ENCODE data around the gene BRINP2. TPM values are rescaled to one million over a fixed set of nuclear protein-coding genes. Genes with fewer than 3 reads are reported as not detected.

The BRINP2 gene
- total RNA-seq, 2 experiments from 2014 or later, result not detected

DNA sequence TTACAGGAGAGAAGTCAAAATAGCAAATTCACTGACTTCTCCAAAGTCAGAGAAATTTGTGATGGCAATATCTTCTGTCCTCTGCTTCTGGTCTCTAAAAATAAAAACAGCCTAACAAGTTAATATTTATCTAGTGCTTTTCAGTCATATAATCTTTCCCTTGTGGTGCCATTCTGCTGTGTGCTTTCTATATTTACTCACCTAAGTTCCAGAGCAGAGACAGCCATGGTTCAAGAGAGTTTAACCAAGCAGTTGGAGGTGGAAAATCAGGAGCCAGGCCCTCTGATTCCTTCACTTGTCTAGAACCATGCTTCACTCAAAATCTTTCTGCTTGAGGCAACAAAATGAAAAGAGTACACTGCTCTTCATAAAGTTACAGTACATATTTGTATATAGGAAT is 39.3 kb downstream of the BRINP2 start:
- no peak overlapping the region for H3K4me3 Mint-ChIP-seq
- H3K27ac Mint-ChIP-seq, result no peak overlapping the region
- intact Hi-C loops (cut with micrococcal nuclease), result no loop called here
- CTCF ChIA-PET, result no interaction called here
- DNase-seq, result no peak
- H3K36me3 Mint-ChIP-seq (ENCODE audit: low read depth), result no peaks in the 10 kb centered on the region
- H3K27me3 Mint-ChIP-seq (ENCODE audit: low read depth), result no peaks in the 10 kb centered on the region
- H3K4me1 Mint-ChIP-seq (ENCODE audit: low read depth), result no peaks in the 10 kb centered on the region
- no peaks in the 10 kb centered on the region for H3K9me3 Mint-ChIP-seq

DNA sequence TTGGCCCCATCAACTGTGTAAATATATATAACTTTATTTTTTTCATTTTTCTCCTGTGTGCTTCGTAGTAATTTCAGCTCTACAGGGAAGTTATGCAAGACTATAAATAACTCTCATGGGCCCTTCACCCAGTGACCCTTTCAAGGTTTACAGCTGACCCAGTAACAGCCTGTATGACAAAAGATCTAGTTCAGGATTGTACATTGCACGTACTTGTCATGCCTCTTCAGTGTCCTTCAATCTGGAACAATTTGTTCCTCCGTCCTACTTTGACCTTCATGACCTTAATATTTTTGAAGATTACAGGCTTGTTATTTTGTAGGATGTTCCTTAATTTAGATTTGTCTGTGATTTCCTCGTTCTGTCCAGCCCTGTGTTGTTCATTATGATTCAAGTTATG is 40.5 kb downstream of the BRINP2 start:
- H3K4me3 Mint-ChIP-seq, result no peak overlapping the region
- no peaks in the 10 kb centered on the region for H3K36me3 Mint-ChIP-seq (ENCODE audit: low read depth)
- no peaks in the 10 kb centered on the region for H3K27me3 Mint-ChIP-seq (ENCODE audit: low read depth)
- CTCF ChIA-PET, result interaction anchor here (0.6 kb wide), 1 partner anchor 751 kb away, joined by 4 read pairs; no protein-coding TSS in a partner anchor
- H3K9me3 Mint-ChIP-seq, result no peaks in the 10 kb centered on the region
- DNase-seq, result no peak
- H3K4me1 Mint-ChIP-seq (ENCODE audit: low read depth), result no peaks in the 10 kb centered on the region
- H3K27ac Mint-ChIP-seq, result no peak overlapping the region
- intact Hi-C loops (cut with micrococcal nuclease), result no loop called here

DNA sequence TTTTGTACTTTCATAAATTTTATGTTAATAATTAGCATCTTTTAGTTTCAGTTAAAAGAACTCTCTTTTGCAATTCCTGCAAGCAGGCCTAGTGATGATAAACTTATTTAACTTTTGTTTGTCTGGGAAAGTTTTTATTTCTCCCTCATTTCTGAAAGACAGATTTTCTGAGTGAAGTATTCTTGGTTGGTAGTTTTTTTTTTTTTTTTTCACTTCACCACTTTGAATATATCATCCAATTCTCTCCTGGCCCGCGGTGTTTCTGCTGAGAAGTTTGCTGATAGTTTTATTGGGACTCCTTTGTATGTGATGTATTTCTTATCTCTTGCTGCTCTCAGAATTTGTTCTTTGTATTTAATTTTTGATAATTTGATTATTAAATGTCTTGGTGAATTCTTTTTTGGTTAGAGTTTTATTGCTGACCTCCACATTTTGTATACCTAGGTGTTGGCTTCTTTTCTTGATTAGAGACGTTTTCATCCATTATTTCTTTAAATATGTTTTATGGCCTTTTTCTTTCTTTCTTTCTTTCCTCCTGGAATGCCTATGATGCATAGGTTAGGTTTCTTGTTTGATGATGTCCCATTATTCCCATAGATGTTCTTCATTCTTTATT is 45.9 kb downstream of the BRINP2 start:
- H3K4me1 Mint-ChIP-seq (ENCODE audit: low read depth), result no peaks in the 10 kb centered on the region
- H3K9me3 Mint-ChIP-seq, result peaks cover 3% of the 10 kb centered on the region
- CTCF ChIA-PET, result no interaction called here
- no peaks in the 10 kb centered on the region for H3K27me3 Mint-ChIP-seq (ENCODE audit: low read depth)
- no peak overlapping the region for H3K27ac Mint-ChIP-seq
- no peaks in the 10 kb centered on the region for H3K36me3 Mint-ChIP-seq (ENCODE audit: low read depth)
- DNase-seq, result no peak
- intact Hi-C loops (cut with micrococcal nuclease), result no loop called here
- no peak overlapping the region for H3K4me3 Mint-ChIP-seq

DNA sequence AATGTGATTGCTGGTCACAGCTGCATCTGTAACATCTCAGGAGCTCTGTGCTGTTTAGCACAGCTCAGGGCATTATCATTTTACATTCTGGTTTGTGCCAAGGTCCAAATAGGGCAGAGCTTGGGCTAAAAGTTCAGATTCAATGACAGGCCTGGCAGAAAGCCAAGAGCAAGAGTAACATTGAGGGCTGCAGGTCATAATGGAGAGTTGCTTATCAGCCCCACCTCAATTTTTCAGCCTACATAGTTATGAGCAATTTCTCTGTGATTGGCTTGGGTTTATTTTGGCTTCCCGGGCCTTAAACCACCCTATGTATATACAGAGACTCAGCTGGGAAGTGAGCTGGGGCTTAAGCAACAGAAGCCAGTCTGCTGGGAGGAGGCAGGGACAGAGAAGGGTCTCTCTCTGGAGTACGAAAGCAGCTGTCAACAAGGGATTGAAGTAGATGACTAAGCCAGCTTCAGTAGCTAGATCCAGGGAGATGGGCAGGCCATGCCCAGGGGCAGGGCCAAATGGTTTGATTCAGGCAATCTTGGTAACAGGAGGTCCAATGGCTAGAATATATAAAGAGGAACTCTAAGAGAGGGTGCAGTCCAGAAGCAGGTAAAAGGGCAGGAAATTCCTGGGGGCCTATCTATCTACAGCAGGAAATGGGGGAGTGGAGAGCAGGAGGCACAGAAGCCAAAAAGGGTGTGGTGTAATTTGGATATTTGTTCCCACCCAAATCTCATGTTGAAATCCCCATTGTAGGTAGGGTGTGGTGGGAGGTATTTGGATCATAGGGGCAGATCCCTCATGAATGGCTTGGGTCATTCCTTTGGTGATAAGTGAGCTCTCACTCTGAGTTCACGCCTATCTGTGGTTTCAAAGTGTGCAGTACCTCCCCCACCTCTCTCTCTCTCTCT is 49.0 kb downstream of the BRINP2 start:
- H3K27me3 Mint-ChIP-seq (ENCODE audit: low read depth), result no peaks in the 10 kb centered on the region
- CTCF ChIA-PET, result no interaction called here
- no peak overlapping the region for H3K4me3 Mint-ChIP-seq
- intact Hi-C loops (cut with micrococcal nuclease), result no loop called here
- H3K4me1 Mint-ChIP-seq (ENCODE audit: low read depth), result no peaks in the 10 kb centered on the region
- H3K36me3 Mint-ChIP-seq (ENCODE audit: low read depth), result no peaks in the 10 kb centered on the region
- DNase-seq, result no peak
- no peak overlapping the region for H3K27ac Mint-ChIP-seq
- H3K9me3 Mint-ChIP-seq, result peaks cover 3% of the 10 kb centered on the region

DNA sequence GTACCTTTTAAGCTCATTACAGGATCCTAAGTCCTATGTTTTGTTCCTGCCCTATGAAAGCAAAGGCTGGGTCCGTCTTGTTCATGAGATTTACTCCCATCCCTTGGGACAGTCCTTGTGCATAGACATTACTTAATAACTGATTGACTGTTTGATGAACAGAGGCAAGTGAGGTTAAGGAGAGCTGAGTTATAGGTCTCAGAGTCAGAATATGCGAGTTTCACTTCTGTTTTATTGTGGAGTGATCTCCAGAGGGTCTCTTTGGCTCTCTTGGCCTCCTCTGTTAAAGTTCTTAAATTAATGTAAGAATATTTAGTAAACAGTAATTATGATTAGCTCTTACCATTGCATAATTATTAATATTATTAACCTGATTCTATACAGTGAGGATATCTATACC is 52.6 kb downstream of the BRINP2 start:
- H3K27me3 Mint-ChIP-seq (ENCODE audit: low read depth), result no peaks in the 10 kb centered on the region
- H3K27ac Mint-ChIP-seq, result no peak overlapping the region
- no peaks in the 10 kb centered on the region for H3K36me3 Mint-ChIP-seq (ENCODE audit: low read depth)
- H3K4me3 Mint-ChIP-seq, result no peak overlapping the region
- no peaks in the 10 kb centered on the region for H3K4me1 Mint-ChIP-seq (ENCODE audit: low read depth)
- DNase-seq, result no peak
- CTCF ChIA-PET, result no interaction called here
- intact Hi-C loops (cut with micrococcal nuclease), result no loop called here
- H3K9me3 Mint-ChIP-seq, result no peaks in the 10 kb centered on the region

DNA sequence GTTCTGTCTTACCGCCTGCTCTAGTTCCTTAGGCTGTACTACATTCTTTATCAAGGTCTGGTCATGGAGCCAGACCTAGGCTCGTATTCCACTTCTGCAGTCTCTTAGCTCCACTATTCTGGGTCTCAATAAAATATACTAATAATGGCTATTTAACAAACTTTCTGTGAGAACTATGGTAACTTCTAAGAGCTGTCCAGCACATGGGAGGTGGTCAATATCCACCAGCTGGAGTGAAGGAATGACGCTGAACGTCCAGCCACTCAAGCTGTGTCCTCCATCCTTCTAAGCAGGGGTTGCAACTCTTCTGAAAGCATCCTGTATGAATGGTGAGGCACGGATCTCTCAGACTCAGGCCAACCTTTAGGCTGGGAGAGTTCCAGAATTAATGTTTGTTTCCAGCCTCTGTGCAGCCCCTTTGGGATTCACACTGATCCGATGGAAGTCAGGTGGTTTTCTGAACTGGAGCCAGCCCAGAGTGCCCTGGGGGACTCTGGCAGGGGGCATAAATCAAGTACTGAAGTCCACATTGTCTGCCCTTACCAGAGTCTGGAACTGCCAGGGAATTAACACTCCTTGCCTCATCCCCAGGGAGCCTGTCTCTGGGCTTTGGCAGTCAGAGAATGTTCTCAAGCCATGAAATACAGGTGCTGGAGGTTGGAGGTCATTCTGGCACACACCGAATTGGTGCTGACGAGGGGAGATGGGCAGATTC is 57.4 kb downstream of the BRINP2 start:
- Mint-ChIP-seq H3K9me3 (no peaks in the 10 kb centered on the region), H3K4me1 (ENCODE audit: low read depth) (no peaks in the 10 kb centered on the region), H3K27ac (no peak overlapping the region), H3K36me3 (ENCODE audit: low read depth) (no peaks in the 10 kb centered on the region), H3K27me3 (ENCODE audit: low read depth) (no peaks in the 10 kb centered on the region), H3K4me3 (no peak overlapping the region)
- no peak for DNase-seq
- CTCF ChIA-PET, result no interaction called here
- intact Hi-C loops (cut with micrococcal nuclease), result no loop called here

DNA sequence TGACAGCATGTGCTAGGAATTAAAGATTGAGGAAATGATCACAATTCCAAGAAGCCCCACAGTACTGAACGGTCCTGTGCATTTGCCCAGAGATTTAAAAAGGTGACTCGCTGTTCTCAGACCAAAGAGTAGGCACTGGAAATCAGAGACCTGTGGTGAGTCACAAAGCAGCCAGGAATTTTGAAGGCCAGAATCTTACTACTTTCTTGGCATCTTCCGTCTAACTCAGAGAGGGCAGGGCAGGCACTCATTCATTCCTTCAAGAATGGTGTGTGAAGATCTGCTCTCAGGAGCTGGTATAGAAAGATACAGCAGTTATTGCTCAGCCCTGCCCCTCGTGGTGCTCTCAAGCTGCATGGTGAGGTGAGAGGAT is 57.9 kb downstream of the BRINP2 start:
- CTCF ChIA-PET, result no interaction called here
- intact Hi-C loops (cut with micrococcal nuclease), result no loop called here
- Mint-ChIP-seq H3K36me3 (ENCODE audit: low read depth) (no peaks in the 10 kb centered on the region), H3K27me3 (ENCODE audit: low read depth) (no peaks in the 10 kb centered on the region), H3K9me3 (no peaks in the 10 kb centered on the region), H3K4me1 (ENCODE audit: low read depth) (no peaks in the 10 kb centered on the region), H3K27ac (no peak overlapping the region), H3K4me3 (no peak overlapping the region)
- no peak for DNase-seq

DNA sequence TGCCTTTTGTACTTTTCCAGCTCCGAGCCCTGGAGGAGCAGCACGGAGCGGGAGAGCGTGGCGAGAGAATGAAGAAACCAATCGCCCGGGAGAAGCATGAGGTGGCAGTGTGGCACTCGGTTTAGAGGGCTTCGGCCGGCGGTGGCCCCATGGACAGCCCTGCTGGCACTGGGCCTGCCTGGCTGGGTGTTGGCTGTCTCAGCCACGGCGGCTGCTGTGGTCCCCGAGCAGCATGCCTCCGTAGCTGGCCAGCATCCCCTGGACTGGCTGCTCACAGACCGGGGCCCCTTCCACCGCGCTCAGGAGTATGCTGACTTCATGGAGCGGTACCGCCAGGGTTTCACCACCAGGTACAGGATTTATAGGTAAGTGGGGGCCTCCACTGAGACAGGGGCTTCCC is 59.0 kb downstream of the BRINP2 start:
- H3K27me3 Mint-ChIP-seq (ENCODE audit: low read depth), result no peaks in the 10 kb centered on the region

DNA sequence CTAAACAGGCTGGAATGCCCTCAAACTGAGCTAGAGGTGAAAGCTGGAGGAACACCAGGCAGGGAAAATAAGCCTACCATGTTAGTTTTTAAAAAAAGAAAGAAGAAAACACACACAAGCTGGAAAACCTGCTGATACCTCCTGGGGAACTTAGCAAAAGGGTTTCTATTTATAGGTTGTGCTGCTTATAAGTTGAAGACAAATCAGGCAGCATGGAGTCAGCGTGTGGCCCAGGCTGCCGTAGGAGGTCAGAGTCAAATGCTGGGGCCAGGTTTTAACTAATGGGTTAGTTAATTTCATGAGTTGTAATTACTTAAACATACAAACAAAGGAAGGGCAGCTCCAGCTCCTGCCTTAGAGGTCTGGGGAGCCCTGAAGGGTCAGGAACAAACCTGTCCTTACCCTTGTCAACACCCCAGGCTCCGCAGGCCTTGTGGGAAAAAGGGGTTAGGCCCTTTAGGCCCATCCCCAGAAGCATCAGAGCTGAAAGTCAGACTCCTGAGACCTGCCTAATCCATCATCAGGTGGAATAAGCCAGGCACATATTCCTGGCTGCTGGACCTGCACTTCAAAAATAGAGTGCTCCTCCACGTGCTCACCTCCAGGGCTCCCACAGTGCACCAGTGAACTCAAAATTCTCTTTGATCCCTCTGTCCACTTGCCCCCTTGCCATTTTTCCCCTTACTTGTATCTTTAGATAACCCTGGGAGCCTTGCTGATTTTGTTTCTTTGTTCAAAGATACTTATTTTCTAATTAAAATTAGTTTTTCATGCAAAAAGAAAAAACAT is 59.7 kb downstream of the BRINP2 start:
- Mint-ChIP-seq H3K4me1 (ENCODE audit: low read depth) (no peaks in the 10 kb centered on the region), H3K9me3 (no peaks in the 10 kb centered on the region), H3K27ac (no peak overlapping the region), H3K4me3 (no peak overlapping the region), H3K27me3 (ENCODE audit: low read depth) (no peaks in the 10 kb centered on the region), H3K36me3 (ENCODE audit: low read depth) (no peaks in the 10 kb centered on the region)
- CTCF ChIA-PET, result interaction anchor here (0.5 kb wide), 1 partner anchor 807 kb away, joined by 3 read pairs; no protein-coding TSS in a partner anchor
- intact Hi-C loops (cut with micrococcal nuclease), result no loop called here
- no peak for DNase-seq

More for the DNA sequence above, 59.0 kb downstream of the BRINP2 start:
- Mint-ChIP-seq H3K9me3 (no peaks in the 10 kb centered on the region), H3K36me3 (ENCODE audit: low read depth) (no peaks in the 10 kb centered on the region), H3K27ac (no peak overlapping the region), H3K4me1 (ENCODE audit: low read depth) (no peaks in the 10 kb centered on the region), H3K4me3 (no peak overlapping the region)
- no peak for DNase-seq
- CTCF ChIA-PET, result no interaction called here
- intact Hi-C loops (cut with micrococcal nuclease), result no loop called here

DNA sequence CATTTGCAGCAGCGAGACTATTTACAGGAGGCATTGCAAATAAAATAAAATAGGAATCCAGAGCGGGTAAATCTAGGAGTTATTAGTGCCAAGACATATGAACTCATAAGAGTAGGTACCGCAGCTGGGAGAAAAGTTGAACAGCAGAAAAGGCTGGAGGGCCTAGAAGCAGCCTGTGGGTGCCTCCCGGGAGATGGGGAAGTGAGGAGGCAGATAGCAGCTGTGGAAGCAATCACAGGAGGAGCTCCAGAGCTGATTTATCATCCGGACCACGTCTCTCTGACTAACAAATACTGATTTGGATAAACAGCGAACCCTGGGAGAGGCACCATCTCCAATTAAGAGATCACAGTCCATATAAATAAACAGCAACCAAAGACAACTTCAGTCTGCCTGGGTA is 64.6 kb downstream of the BRINP2 start:
- no peaks in the 10 kb centered on the region for H3K27me3 Mint-ChIP-seq (ENCODE audit: low read depth)
- no peak overlapping the region for H3K4me3 Mint-ChIP-seq
- H3K27ac Mint-ChIP-seq, result no peak overlapping the region
- no peaks in the 10 kb centered on the region for H3K9me3 Mint-ChIP-seq
- no peak for DNase-seq
- CTCF ChIA-PET, result no interaction called here
- intact Hi-C loops (cut with micrococcal nuclease), result no loop called here
- no peaks in the 10 kb centered on the region for H3K4me1 Mint-ChIP-seq (ENCODE audit: low read depth)
- H3K36me3 Mint-ChIP-seq (ENCODE audit: low read depth), result no peaks in the 10 kb centered on the region

DNA sequence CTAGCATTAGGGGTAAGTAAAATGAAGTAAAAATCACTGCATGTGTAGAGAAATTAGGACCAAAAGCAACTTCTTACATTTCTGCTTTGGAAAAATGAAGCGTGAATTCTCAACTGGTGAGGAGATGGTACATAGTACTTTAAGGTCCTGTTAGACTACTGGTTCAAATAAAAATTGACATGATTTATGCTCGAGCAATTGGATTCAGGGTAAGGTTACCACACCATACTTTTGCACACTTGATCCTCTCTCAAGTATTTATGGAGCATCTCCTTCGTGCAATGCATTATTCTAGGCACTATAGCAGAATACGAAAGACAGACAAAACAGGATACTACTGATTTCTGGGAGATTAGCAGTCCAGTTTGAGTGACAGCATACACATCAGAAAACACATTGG is 66.2 kb downstream of the BRINP2 start:
- H3K27me3 Mint-ChIP-seq (ENCODE audit: low read depth), result no peaks in the 10 kb centered on the region

DNA sequence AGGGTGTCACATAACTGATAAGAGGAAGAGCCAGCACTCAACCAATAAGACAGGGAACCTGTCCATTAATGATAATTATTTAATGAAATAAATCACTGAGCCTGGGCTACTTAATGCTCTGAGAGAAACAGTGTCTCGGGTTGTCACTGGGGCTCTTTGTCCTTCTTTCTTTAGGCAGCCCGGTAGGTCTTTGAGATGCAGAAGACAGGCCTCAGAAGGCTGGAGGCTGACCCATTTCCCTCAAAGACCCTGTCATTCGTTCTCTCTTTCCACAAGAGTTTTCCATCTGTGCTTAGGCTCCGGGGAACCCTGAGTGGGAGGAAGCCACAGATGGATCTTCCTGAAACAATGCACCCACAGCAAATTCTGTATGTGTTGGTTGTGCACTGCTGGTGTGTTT is 68.2 kb downstream of the BRINP2 start:
- CTCF ChIA-PET, result no interaction called here
- H3K4me3 Mint-ChIP-seq, result no peak overlapping the region

More for the DNA sequence above, 66.2 kb downstream of the BRINP2 start:
- Mint-ChIP-seq H3K4me1 (ENCODE audit: low read depth) (no peaks in the 10 kb centered on the region), H3K36me3 (ENCODE audit: low read depth) (no peaks in the 10 kb centered on the region), H3K27ac (no peak overlapping the region), H3K9me3 (no peaks in the 10 kb centered on the region), H3K4me3 (no peak overlapping the region)
- intact Hi-C loops (cut with micrococcal nuclease), result no loop called here
- DNase-seq, result no peak
- CTCF ChIA-PET, result no interaction called here

More for the DNA sequence above, 68.2 kb downstream of the BRINP2 start:
- H3K27ac Mint-ChIP-seq, result no peak overlapping the region
- no peaks in the 10 kb centered on the region for H3K36me3 Mint-ChIP-seq (ENCODE audit: low read depth)
- H3K4me1 Mint-ChIP-seq (ENCODE audit: low read depth), result no peaks in the 10 kb centered on the region
- peaks cover 4% of the 10 kb centered on the region for H3K27me3 Mint-ChIP-seq (ENCODE audit: low read depth)
- no peaks in the 10 kb centered on the region for H3K9me3 Mint-ChIP-seq
- intact Hi-C loops (cut with micrococcal nuclease), result no loop called here
- no peak for DNase-seq

Measured in activated naive CD4-positive, alpha-beta T cell treated with anti-CD3 and anti-CD28 coated beads for 36 hours (primary cell).